Small intestine (tissue), 16 donors: ENCODE measurements around the gene EXOSC3. TPM values are rescaled to one million over a fixed set of nuclear protein-coding genes. Genes with fewer than 3 reads are reported as not detected.
"Not testable (repeated sequence)": the region's sequence is repeated elsewhere in the genome, so short reads cannot be mapped to it uniquely, and the experiment has no call there.

Experiments
- DNase-seq, 2 donors: peaks; one replicate each; pipeline versions ENCODE4 v3.0.0 to v3.0.0-alpha.2; 2013
- FAIRE-seq: peaks from 2 replicates; lab custom pipeline; 2012; peaks lifted over from hg19 to GRCh38; lab: Jason Lieb, UNC
- H3K27ac ChIP-seq, 3 donors: one replicate each; pipeline ENCODE4 v1.5.1; 2013; ENCODE audit warnings: low read length in 2 of 3, mild to moderate bottlenecking in 2 of 3, control low read depth in 1 of 3, inconsistent platforms in 1 of 3, low read depth in 1 of 3, moderate library complexity in 1 of 3
- H3K27me3 ChIP-seq, 3 donors: one replicate each; pipeline ENCODE4 v1.6.1; 2013; ENCODE audit warnings: low read length in 3 of 3, inconsistent platforms in 1 of 3; ENCODE audit not compliant: control insufficient read depth in 3 of 3, insufficient read depth in 3 of 3
- H3K36me3 ChIP-seq, 3 donors: one replicate each; pipeline ENCODE4 v1.6.1; 2013; ENCODE audit warnings: low read length in 3 of 3, inconsistent platforms in 1 of 3, low read depth in 1 of 3, mild to moderate bottlenecking in 1 of 3, moderate library complexity in 1 of 3; ENCODE audit not compliant: control insufficient read depth in 3 of 3, insufficient read depth in 2 of 3
- H3K4me1 ChIP-seq, 3 donors: one replicate each; pipeline ENCODE4 v1.6.1; 2013; ENCODE audit warnings: low read length in 2 of 3, inconsistent platforms in 1 of 3, low read depth in 1 of 3, mild to moderate bottlenecking in 1 of 3, moderate library complexity in 1 of 3; ENCODE audit not compliant: control insufficient read depth in 3 of 3, insufficient read depth in 2 of 3
- H3K4me3 ChIP-seq, 3 donors: one replicate each; pipeline ENCODE4 v1.5.1; 2013; ENCODE audit warnings: low read length in 3 of 3, control low read depth in 1 of 3, inconsistent platforms in 1 of 3, low read depth in 1 of 3, mild to moderate bottlenecking in 1 of 3, moderate library complexity in 1 of 3
- H3K9me3 ChIP-seq, 2 donors: one replicate each; pipeline ENCODE4 v1.6.1; 2013; ENCODE audit warnings: low read depth in 1 of 2, low read length in 1 of 2; ENCODE audit not compliant: control insufficient read depth in 2 of 2, insufficient read depth in 1 of 2
- WGBS, 3 donors: extraction: QIAGEN DNeasy Blood & Tissue Kit; methylation state at CpG; one replicate each; pipeline ENCODE4 v1.1.7; 2013; 5-methylcytosine and 5-hydroxymethylcytosine counted together
- long read RNA-seq, 10 donors: transcript quantifications; one replicate each; lab custom pipeline, GENCODE V29; 2026
- polyA plus RNA-seq, 4 donors: library from polyadenylated mRNA; stranded (reverse) in 3 of 4; unstranded in 1 of 4; fragments of 200-250 nt in 3 of 4; fragments of 120-200 nt in 1 of 4; gene quantifications; one replicate each; pipeline versions ENCODE4 v1.2.1 to v1.2.3, GENCODE V29; 2013
- donor health status: healthy with polysubstance abuse.
- donor health status: control.
- donor health status: control.
- donor health status: Bipolar disorder and iron deficiency.
- donor health status: healthy.

EXOSC3 gene
- polyA plus RNA-seq: 10 to 100 TPM; 11.9 to 38.8 (median 25.5) TPM
- long read RNA-seq, donor 1, transcript EXOSC3-201 (4 exons, 1,806 nt): major isoform, 27 of 33 reads
- long read RNA-seq, donor 1, partial matches to known transcripts: 0 of 33 reads
- long read RNA-seq, donor 1, other reads (novel, unspliced or antisense): 0 of 33 reads
- long read RNA-seq, donor 2, transcript EXOSC3-201 (4 exons, 1,806 nt): major isoform, 6 of 7 reads
- long read RNA-seq, donor 2, partial matches to known transcripts: 0 of 7 reads
- long read RNA-seq, donor 2, other reads (novel, unspliced or antisense): 0 of 7 reads
- long read RNA-seq, donor 3, transcript EXOSC3-201 (4 exons, 1,806 nt): major isoform, 8 of 20 reads
- long read RNA-seq, donor 3, partial matches to known transcripts: 7 of 20 reads
- long read RNA-seq, donor 3, other reads (novel, unspliced or antisense): 0 of 20 reads
- long read RNA-seq, donor 4, partial matches to known transcripts: 0 of 1 reads
- long read RNA-seq, donor 4, other reads (novel, unspliced or antisense): 0 of 1 reads
- long read RNA-seq, donor 5, transcript EXOSC3-201 (4 exons, 1,806 nt): major isoform, 8 of 9 reads
- long read RNA-seq, donor 5, partial matches to known transcripts: 0 of 9 reads
- long read RNA-seq, donor 5, other reads (novel, unspliced or antisense): 0 of 9 reads
- long read RNA-seq, donor 6, transcript EXOSC3-201 (4 exons, 1,806 nt): major isoform, 7 of 11 reads
- long read RNA-seq, donor 6, partial matches to known transcripts: 0 of 11 reads
- long read RNA-seq, donor 6, other reads (novel, unspliced or antisense): 0 of 11 reads
- long read RNA-seq, donor 7, transcript EXOSC3-201 (4 exons, 1,806 nt): minor isoform, 9 of 25 reads
- long read RNA-seq, donor 7, transcript EXOSC3-202 (3 exons, 768 nt): major isoform, 11 of 25 reads
- long read RNA-seq, donor 7, partial matches to known transcripts: 0 of 25 reads
- long read RNA-seq, donor 7, other reads (novel, unspliced or antisense): 0 of 25 reads
- long read RNA-seq, donor 8, partial matches to known transcripts: 0 of 2 reads
- long read RNA-seq, donor 8, other reads (novel, unspliced or antisense): 0 of 2 reads
- long read RNA-seq, donor 9, partial matches to known transcripts: 0 of 3 reads
- long read RNA-seq, donor 9, other reads (novel, unspliced or antisense): 0 of 3 reads
- long read RNA-seq, donor 10, transcript EXOSC3-201 (4 exons, 1,806 nt): major isoform, 14 of 21 reads
- long read RNA-seq, donor 10, partial matches to known transcripts: 5 of 21 reads
- long read RNA-seq, donor 10, other reads (novel, unspliced or antisense): 0 of 21 reads

GRCh38 chr9:37784616-37785483 is at the start of gene EXOSC3:
EXOSC3 (minus strand) TSS chr9:37785064; CDS start chr9:37785044, 20 bp downstream.
- peak; percentile 90 to 96 for DNase-seq
- Histone ChIP-seq H3K27me3 (peaks cover 0 to 9% (median 0%) of the 10 kb centered on the region in 3 donors), H3K9me3 (no peaks in the 10 kb centered on the region), H3K4me3 (peak within 1 kb of the TSS; percentile 89 to 98 (median 97)), H3K27ac (peak within 1 kb of the TSS; percentile 64 to 91 (median 73)), H3K4me1 (peaks cover 3 to 16% (median 7%) of the 10 kb centered on the region in 3 donors), H3K36me3 (peaks cover 0 to 12% (median 6%) of the 10 kb centered on the region in 3 donors)
- no peak for FAIRE-seq
- WGBS, 3 donors: 0 to 1% (median 1%) methylated on average over 73 of the region's 73 CpGs

GRCh38 chr9:37827483-37828165 is 42.8 kb upstream of the EXOSC3 start:
- Histone ChIP-seq H3K36me3 (peaks cover 0 to 31% (median 8%) of the 10 kb centered on the region in 3 donors), H3K27ac (no peak overlapping the region), H3K27me3 (no peaks in the 10 kb centered on the region), H3K4me1 (no peaks in the 10 kb centered on the region), H3K9me3 (no peaks in the 10 kb centered on the region), H3K4me3 (no peak overlapping the region)
- WGBS, 3 donors: 98% methylated on average over 4 of the region's 4 CpGs
- FAIRE-seq (no peak), DNase-seq (no peak)

GRCh38 chr9:37825174-37825573 is 40.3 kb upstream of the EXOSC3 start:
- H3K36me3 ChIP-seq: peaks cover 0 to 25% (median 9%) of the 10 kb centered on the region in 3 donors
- not testable (repeated sequence) for H3K4me3 ChIP-seq, H3K27ac ChIP-seq, H3K9me3 ChIP-seq, FAIRE-seq, H3K27me3 ChIP-seq, DNase-seq, H3K4me1 ChIP-seq
- 97 to 100% (median 97%) methylated on average over 2 of the region's 2 CpGs for WGBS, 3 donors

- H3K27me3 ChIP-seq: no peaks in the 10 kb centered on the region
- no peak overlapping the region for H3K4me3 ChIP-seq
- no peak for FAIRE-seq
- H3K4me1 ChIP-seq: no peaks in the 10 kb centered on the region
- 89 to 91% (median 89%) methylated on average over 5 of the region's 5 CpGs for WGBS, 3 donors
- H3K27ac ChIP-seq: no peak overlapping the region
- peaks cover 0 to 5% (median 2%) of the 10 kb centered on the region in 3 donors for H3K36me3 ChIP-seq
- no peak for DNase-seq
- no peaks in the 10 kb centered on the region for H3K9me3 ChIP-seq
Measured at GRCh38 chr9:37820142-37820541, 35.3 kb upstream of the EXOSC3 start.

GRCh38 chr9:37818849-37819248 is 34.0 kb upstream of the EXOSC3 start:
- H3K27me3 ChIP-seq: no peaks in the 10 kb centered on the region
- no peaks in the 10 kb centered on the region for H3K4me1 ChIP-seq
- 73 to 85% (median 76%) methylated on average over 2 of the region's 2 CpGs for WGBS, 3 donors
- no peak overlapping the region for H3K4me3 ChIP-seq
- DNase-seq: no peak
- FAIRE-seq: no peak
- no peaks in the 10 kb centered on the region for H3K9me3 ChIP-seq
- no peak overlapping the region for H3K27ac ChIP-seq
- H3K36me3 ChIP-seq: peaks cover 0 to 3% (median 2%) of the 10 kb centered on the region in 3 donors

GRCh38 chr9:37812773-37813379 is 28.0 kb upstream of the EXOSC3 start:
- WGBS, 3 donors: 95 to 98% (median 96%) methylated on average over 5 of the region's 5 CpGs
- H3K27ac ChIP-seq: no peak overlapping the region
- H3K36me3 ChIP-seq: peaks cover 0 to 13% (median 2%) of the 10 kb centered on the region in 3 donors
- no peak overlapping the region for H3K4me3 ChIP-seq
- H3K9me3 ChIP-seq: peaks cover 0 to 3% of the 10 kb centered on the region in 2 donors
- DNase-seq (no peak), FAIRE-seq (no peak)
- H3K27me3 ChIP-seq: no peaks in the 10 kb centered on the region
- H3K4me1 ChIP-seq: no peaks in the 10 kb centered on the region
